GM18951 (cell line): ENCODE results near the gene NEDD9.

Source experiments
- POLR2A ChIP-seq: IDR thresholded peaks from 4 replicates; pipeline ENCODE4 v1.6.1; 2011; ENCODE audit warnings: mild to moderate bottlenecking; ENCODE audit not compliant: insufficient read length, insufficient read depth; ENCODE audit errors: extremely low read depth
- in situ Hi-C: fragments of 300-500 bp; cut with MboI; formaldehyde crosslinking; loops from one replicate; pipeline ENCODE4 v1.12.0; 2022; ENCODE audit warnings: low sequenced_read_pairs, mixed read lengths, inconsistent platforms; ENCODE audit not compliant: unreplicated experiment

The NEDD9 gene

DNA sequence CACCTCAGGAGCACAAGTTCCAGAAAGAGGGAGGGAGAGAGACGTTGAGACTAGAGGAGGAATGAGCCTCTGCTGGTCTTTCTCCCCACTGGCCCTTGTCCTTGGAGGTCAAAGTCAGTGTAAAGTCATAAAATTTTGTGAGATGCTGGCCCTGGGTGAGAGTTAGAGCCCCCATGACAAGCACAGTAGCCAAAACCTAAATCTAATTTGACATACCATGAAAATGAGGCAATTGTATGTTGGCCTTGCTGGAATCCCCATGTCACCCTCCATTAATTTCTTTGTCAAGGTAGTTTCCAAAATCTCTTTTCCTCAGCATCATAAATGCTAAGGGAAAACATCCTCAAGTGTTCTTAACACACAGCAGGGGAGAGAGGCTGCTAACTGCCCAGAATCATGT is 17.6 kb upstream of the NEDD9 start:
- no peak for TF ChIP-seq POLR2A
- in situ Hi-C loops: no loop called here

- TF ChIP-seq POLR2A: no peak
- in situ Hi-C loops: no loop called here
Measured at GRCh38 chr6:11248974-11249761, 16.7 kb upstream of the NEDD9 start.

- in situ Hi-C loops: no loop called here
- no peak for TF ChIP-seq POLR2A
Measured at GRCh38 chr6:11246722-11247121, 14.3 kb upstream of the NEDD9 start.

- in situ Hi-C loops: no loop called here
- TF ChIP-seq POLR2A: no peak
Measured at GRCh38 chr6:11245381-11246256, 13.2 kb upstream of the NEDD9 start.

DNA sequence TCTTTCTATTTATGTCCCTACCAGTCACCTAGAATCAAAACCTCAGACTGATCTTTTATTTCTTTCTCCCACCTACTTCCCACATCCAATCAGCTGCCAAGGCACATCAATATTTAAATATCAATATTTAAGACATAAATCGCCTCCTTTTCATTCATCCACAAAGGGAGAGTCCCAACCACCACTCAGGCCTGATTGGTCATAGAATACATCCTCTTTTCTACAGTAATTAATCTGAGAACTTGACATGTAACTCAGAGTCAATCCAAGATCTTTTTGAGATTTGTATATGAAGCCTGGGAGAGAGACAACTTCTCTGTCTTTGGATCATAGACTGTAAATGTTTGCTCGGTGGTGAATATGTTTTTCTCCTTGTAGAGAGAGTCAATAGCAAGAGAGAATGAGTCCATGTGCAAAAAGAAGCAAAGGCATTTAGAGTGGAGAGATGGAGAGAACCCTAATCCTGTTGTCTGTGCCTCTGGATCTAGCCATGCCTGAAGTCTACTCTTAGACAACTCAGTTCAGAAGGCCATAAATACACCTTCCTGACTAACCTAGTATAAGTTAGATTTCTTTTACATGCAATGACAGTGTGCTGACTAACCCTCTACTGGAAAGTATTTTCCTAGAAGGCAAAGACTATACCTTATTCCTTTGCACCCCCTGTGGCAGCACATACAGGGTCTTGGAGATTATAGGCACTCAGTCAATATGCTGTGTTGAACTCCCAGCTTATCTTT is 12.1 kb upstream of the NEDD9 start:
- in situ Hi-C loops: no loop called here
- TF ChIP-seq POLR2A: no peak

GRCh38 chr6:11243861-11244260 is 11.4 kb upstream of the NEDD9 start:
- in situ Hi-C loops: no loop called here
- TF ChIP-seq POLR2A: no peak

DNA sequence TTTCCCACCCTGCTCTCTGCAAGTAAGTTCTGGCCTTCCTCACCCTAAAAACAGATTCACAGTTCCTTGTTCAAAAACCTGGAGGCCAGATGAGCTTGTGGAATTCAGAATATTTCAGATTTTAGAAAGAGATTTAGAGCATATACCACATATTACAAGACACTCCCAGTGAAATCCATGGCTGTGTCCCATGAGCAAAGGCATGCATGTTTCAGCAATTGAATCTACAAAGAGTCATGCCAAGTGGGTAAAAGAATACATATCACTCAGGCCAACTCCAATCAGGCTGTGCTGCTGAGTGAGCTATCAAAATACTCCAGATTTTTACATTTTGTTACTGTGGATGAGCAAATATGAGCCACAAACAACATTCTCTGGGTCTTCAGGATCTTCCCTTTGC is 10.2 kb upstream of the NEDD9 start:
- no peak for TF ChIP-seq POLR2A

GRCh38 chr6:11241793-11242201 is 9.3 kb upstream of the NEDD9 start:
- TF ChIP-seq POLR2A: no peak
- in situ Hi-C loops: no loop called here

More for the DNA sequence above, 10.2 kb upstream of the NEDD9 start:
- in situ Hi-C loops: no loop called here

GRCh38 chr6:11241154-11241792 is 8.8 kb upstream of the NEDD9 start:
- in situ Hi-C loops: no loop called here
- no peak for TF ChIP-seq POLR2A

DNA sequence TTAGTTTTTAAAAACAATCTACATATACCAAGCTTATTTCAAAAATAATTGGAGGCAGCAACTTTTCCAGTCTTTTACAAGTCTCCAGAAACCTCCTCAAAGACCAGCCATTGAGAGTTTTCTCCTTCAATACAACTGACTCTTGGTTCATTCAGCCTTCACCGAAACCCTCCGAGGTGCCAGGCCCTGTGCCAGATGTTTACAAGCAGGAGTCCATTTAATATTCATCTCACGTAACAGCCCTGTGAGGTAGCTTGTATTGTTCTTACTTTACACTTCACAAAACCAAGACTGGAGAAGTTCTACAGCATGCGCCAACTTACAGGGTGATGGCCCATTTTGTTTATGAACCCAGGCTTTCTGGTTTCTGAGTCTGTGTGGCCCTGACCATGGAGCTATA is 5.5 kb upstream of the NEDD9 start:
- in situ Hi-C loops: no loop called here
- TF ChIP-seq POLR2A: no peak

- no peak for TF ChIP-seq POLR2A
- in situ Hi-C loops: no loop called here
Measured at GRCh38 chr6:11237428-11237827, 5.0 kb upstream of the NEDD9 start.

DNA sequence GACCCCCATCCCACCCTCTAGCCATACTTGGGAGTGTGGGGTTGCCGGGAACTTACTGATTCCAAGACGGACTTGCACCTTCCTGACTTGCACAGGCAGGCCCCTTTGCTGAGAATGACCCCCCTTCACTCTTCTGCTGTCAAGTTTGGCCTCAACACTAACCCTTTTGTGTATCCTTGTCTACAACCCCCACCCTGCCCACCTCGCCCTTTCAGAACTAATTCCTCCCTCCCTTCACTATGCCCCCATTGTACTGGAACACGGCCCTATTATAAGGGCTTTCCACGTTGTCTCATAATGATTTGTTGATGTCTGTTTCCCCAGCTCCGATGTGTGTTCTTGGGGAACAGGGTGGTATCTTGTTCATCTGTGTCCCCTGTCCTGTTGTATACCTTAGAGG is 4.4 kb upstream of the NEDD9 start:
- in situ Hi-C loops: no loop called here
- TF ChIP-seq POLR2A: no peak
